ENCODE data around the gene HECTD4.
A peak's percentile ranks its signal among the peaks of the same experiment; 100 is the strongest.

Gene HECTD4

GRCh38 chr12:112308161-112308560 is 74.1 kb downstream of the HECTD4 start:
- DNase-seq (ENCODE audit: low read depth) = peak; percentile 21
- no peak overlapping the region for H3K4me3 ChIP-seq (ENCODE audit: low read depth, low read length)
- TF ChIP-seq, protein P1, sequence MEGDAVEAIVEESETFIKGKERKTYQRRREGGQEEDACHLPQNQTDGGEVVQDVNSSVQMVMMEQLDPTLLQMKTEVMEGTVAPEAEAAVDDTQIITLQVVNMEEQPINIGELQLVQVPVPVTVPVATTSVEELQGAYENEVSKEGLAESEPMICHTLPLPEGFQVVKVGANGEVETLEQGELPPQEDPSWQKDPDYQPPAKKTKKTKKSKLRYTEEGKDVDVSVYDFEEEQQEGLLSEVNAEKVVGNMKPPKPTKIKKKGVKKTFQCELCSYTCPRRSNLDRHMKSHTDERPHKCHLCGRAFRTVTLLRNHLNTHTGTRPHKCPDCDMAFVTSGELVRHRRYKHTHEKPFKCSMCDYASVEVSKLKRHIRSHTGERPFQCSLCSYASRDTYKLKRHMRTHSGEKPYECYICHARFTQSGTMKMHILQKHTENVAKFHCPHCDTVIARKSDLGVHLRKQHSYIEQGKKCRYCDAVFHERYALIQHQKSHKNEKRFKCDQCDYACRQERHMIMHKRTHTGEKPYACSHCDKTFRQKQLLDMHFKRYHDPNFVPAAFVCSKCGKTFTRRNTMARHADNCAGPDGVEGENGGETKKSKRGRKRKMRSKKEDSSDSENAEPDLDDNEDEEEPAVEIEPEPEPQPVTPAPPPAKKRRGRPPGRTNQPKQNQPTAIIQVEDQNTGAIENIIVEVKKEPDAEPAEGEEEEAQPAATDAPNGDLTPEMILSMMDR (IDR thresholded peaks at IDR 0.05; ENCODE audit: insufficient read depth, low read depth, low read length, missing control alignments) = no peak

DNA sequence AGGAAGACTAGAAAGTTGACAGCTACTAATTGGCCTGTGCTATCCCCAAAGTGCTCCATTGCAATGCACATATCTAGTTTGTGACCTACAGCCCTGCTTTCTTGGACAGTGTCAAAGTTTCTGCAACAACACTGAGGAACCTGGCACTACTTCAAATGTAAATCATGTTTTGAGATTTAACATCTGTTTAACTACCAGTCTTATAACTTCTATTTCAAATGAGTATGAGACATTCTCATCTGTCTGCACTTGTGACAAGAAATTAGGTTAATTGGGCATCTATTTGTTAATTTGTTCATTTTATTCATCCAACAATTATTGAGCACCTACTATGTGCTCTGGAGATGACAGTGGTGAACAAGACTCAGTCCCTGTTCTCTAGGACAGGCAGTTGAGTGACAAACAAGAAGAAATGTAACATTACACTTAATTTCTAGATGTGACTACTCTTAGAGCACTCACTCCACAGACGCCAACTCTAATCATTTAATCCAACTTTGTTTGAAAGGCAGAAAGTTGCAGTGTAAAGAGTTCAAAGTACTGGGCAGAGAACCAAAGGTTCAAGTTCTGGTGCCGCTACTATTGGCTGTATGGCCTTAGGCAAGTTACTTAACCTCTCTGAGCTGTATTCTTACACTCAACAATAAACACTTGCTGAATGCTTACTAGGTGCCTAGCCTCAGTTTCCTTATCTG is 74.8 kb downstream of the HECTD4 start:
- DNase-seq (ENCODE audit: low read depth) = no peak
- H3K4me3 ChIP-seq (ENCODE audit: low read depth, low read length) = no peak overlapping the region
- TF ChIP-seq, protein P1 (IDR thresholded peaks at IDR 0.05; ENCODE audit: insufficient read depth, low read depth, low read length, missing control alignments) = no peak

GRCh38 chr12:112305951-112306350 is 76.3 kb downstream of the HECTD4 start:
- TF ChIP-seq, protein P1 (IDR thresholded peaks at IDR 0.05; ENCODE audit: insufficient read depth, low read depth, low read length, missing control alignments) = no peak
- H3K4me3 ChIP-seq (ENCODE audit: low read depth, low read length) = no peak overlapping the region
- no peak for DNase-seq (ENCODE audit: low read depth)

DNA sequence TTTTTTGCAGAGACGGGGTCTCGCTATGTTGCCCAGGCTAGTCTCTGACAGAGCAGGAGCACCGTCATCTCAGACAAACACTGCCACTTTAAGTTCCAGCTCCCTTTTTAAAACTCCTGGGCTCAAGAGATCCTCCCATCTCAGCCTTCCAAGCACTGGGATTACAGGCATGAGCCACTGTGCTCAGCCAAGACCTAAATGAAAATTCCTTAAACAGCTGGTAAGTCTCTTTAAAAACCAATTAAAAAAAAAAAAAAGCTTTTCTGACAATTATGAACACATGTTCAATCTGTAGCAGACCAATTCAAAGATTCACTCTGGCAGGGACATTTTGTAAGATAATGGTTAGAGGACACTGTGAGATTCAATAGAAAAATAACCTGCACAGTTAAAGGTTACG is 77.8 kb downstream of the HECTD4 start:
- no peak overlapping the region for H3K4me3 ChIP-seq (ENCODE audit: low read depth, low read length)
- no peak for DNase-seq (ENCODE audit: low read depth)
- TF ChIP-seq, protein P1 (IDR thresholded peaks at IDR 0.05; ENCODE audit: insufficient read depth, low read depth, low read length, missing control alignments) = no peak

DNA sequence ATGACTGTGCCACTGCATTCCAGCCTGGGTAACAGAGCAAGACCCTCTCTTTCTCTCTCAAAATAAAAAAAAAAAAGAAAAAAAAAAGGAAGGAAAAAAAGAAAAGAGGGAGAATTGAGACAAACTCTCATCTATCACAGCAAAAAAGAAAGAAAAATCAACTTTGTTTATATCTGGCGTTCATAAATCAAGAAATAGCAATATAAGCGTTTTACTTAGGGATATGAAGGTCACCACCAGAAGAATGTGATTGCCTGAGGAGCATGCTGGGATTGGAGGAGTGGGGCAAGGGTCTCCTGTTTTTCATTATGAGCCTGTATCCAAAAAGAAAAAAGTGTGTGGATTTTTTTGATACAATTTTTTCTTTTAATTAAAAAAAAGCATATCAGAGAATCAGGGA is 78.4 kb downstream of the HECTD4 start:
- no peak overlapping the region for H3K4me3 ChIP-seq (ENCODE audit: low read depth, low read length)
- TF ChIP-seq, protein P1 (IDR thresholded peaks at IDR 0.05; ENCODE audit: insufficient read depth, low read depth, low read length, missing control alignments) = no peak
- DNase-seq (ENCODE audit: low read depth) = no peak

GRCh38 chr12:112303004-112303403 is 79.2 kb downstream of the HECTD4 start:
- no peak overlapping the region for H3K4me3 ChIP-seq (ENCODE audit: low read depth, low read length)
- TF ChIP-seq, protein P1 (IDR thresholded peaks at IDR 0.05; ENCODE audit: insufficient read depth, low read depth, low read length, missing control alignments) = no peak
- DNase-seq (ENCODE audit: low read depth) = peak; percentile 95

GRCh38 chr12:112299704-112300103 is 82.5 kb downstream of the HECTD4 start:
- TF ChIP-seq, protein P1 (IDR thresholded peaks at IDR 0.05; ENCODE audit: insufficient read depth, low read depth, low read length, missing control alignments) = no peak

More at GRCh38 chr12:112299704-112300103, 82.5 kb downstream of the HECTD4 start:
- H3K4me3 ChIP-seq (ENCODE audit: low read depth, low read length) = no peak overlapping the region
- no peak for DNase-seq (ENCODE audit: low read depth)
